Naive thymus-derived CD4-positive, alpha-beta T cell (primary cell): ENCODE results near the gene GDNF. TPM values are rescaled to one million over a fixed set of nuclear protein-coding genes. Genes with fewer than 3 reads are reported as not detected.
A peak's percentile ranks its signal among the peaks of the same experiment; 100 is the strongest.

ENCODE experiments used
- ATAC-seq: fragments of 150-1000 bp; cut with Tn5 transposase; 2 replicates; pipeline ENCODE4 v1.10.0; 2021; ENCODE audit warnings: mild to moderate bottlenecking, moderate library complexity
- CTCF ChIA-PET: fragments of 350-600 bp; sonication (Branson Sonifier 250); formaldehyde crosslinking; loops from one replicate; lab custom pipeline; 2021; ENCODE audit warnings: antibody characterized with exemption; lab: Charles Lee
- POLR2A ChIA-PET: fragments of 350-600 bp; sonication (Branson Sonifier 250); formaldehyde crosslinking; loops from one replicate; lab custom pipeline; 2021; ENCODE audit warnings: antibody characterized with exemption, inconsistent platforms; lab: Charles Lee
- DNase-seq, 9 donors: peaks; one replicate each; pipeline versions ENCODE4 v3.0.0 to v3.0.0-alpha.2; 2020 to 2022; ENCODE audit warnings: mixed read lengths in 1 of 9
- H3K27ac ChIP-seq: one replicate; pipeline ENCODE4 v1.7.0; 2013; ENCODE audit warnings: mild to moderate bottlenecking, low read depth, low read length, moderate library complexity
- H3K27me3 ChIP-seq, 2 donors: one replicate each; pipeline ENCODE4 v1.7.0; 2013; ENCODE audit warnings: low read length in 2 of 2, mild to moderate bottlenecking in 2 of 2, moderate library complexity in 2 of 2; ENCODE audit not compliant: control insufficient read depth in 2 of 2, insufficient read depth in 2 of 2
- H3K36me3 ChIP-seq, 3 experiments: 1 replicate in 2 of 3; 2 replicates in 1 of 3; pipeline ENCODE4 v1.7.0; 2013; ENCODE audit warnings: low read length in 3 of 3, mild to moderate bottlenecking in 3 of 3, moderate library complexity in 1 of 3; ENCODE audit not compliant: insufficient read depth in 3 of 3, control insufficient read depth in 2 of 3
- H3K4me1 ChIP-seq, 2 donors: one replicate each; pipeline ENCODE4 v1.7.0; 2013; ENCODE audit warnings: low read length in 2 of 2, mild to moderate bottlenecking in 2 of 2, moderate library complexity in 1 of 2; ENCODE audit not compliant: control insufficient read depth in 2 of 2, insufficient read depth in 2 of 2
- H3K4me3 ChIP-seq: 2 replicates; pipeline ENCODE4 v1.7.0; 2013; ENCODE audit warnings: mild to moderate bottlenecking, low read length
- H3K9me3 ChIP-seq, 3 experiments: 1 replicate in 2 of 3; 2 replicates in 1 of 3; pipeline ENCODE4 v1.7.0; 2013; ENCODE audit warnings: low read length in 3 of 3; ENCODE audit not compliant: control insufficient read depth in 2 of 3
- H3K27ac Mint-ChIP-seq, 9 donors: one replicate each; pipeline ENCODE4 v1.8.0; 2020 to 2022; ENCODE audit warnings: mixed read lengths in 9 of 9, mild to moderate bottlenecking in 8 of 9, moderate library complexity in 5 of 9, inconsistent platforms in 2 of 9
- H3K27me3 Mint-ChIP-seq, 5 donors: one replicate each; pipeline ENCODE4 v1.8.0; 2021 to 2022; ENCODE audit warnings: mixed read lengths in 5 of 5, mild to moderate bottlenecking in 1 of 5
- H3K36me3 Mint-ChIP-seq, 5 donors: one replicate each; pipeline ENCODE4 v1.8.0; 2020 to 2022; ENCODE audit warnings: mixed read lengths in 5 of 5, mild to moderate bottlenecking in 3 of 5, inconsistent platforms in 1 of 5
- H3K4me1 Mint-ChIP-seq, 7 donors: one replicate each; pipeline ENCODE4 v1.8.0; 2020 to 2022; ENCODE audit warnings: mixed read lengths in 7 of 7, mild to moderate bottlenecking in 3 of 7, inconsistent platforms in 1 of 7
- H3K4me3 Mint-ChIP-seq, 10 donors: one replicate each; pipeline ENCODE4 v1.8.0; 2020 to 2022; ENCODE audit warnings: mild to moderate bottlenecking in 10 of 10, mixed read lengths in 10 of 10, moderate library complexity in 6 of 10, inconsistent platforms in 2 of 10
- H3K9me3 Mint-ChIP-seq, 11 donors: one replicate each; pipeline ENCODE4 v1.8.0; 2020 to 2022; ENCODE audit warnings: mixed read lengths in 11 of 11, mild to moderate bottlenecking in 4 of 11, inconsistent platforms in 1 of 11, moderate library complexity in 1 of 11
- intact Hi-C, 2 donors: fragments of 100-400 bp; cut with micrococcal nuclease; formaldehyde crosslinking; loops; one replicate each; pipeline ENCODE4 v1.15.1; 2023
- polyA plus RNA-seq, 2 donors: library from polyadenylated mRNA; unstranded; fragments of 300-500 nt; fragmentation: Illumina TruSeq; gene quantifications; one replicate each; pipeline ENCODE4 v1.2.3, GENCODE V29; 2021
- total RNA-seq, 6 experiments: library from RNA in 5 of 6; stranded (reverse) in 5 of 6; gene quantifications; 1 replicate in 5 of 6; 2 replicates in 1 of 6; pipeline ENCODE4 v1.2.3 and lab custom pipeline; 2021 to 2026

GDNF gene
- total and polyA plus RNA-seq, 7 experiments from 2014 or later, result not detected

DNA sequence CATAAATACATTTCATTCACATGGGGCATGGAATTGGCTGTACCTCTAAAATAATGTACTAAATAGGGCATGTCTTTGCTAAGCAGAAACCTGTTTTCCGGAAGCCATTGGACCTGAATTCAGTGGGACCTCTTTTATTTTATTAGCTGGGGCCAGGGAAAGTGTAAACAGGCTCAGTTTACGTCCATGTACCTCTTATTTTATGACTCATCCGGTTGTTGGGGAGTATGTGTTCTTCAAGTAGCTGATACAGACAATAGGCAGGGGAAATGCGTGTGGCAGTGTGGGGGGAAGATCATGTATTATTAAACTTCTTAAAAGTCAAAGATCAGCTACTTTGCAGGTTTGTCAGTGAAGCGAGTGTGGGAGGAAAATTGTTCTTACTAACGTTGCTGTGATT lies 1.4 kb upstream of the GDNF start:
- Mint-ChIP-seq H3K36me3 (peaks cover 0 to 4% (median 0%) of the 10 kb centered on the region in 5 donors), H3K27me3 (peaks cover 65 to 79% (median 68%) of the 10 kb centered on the region in 5 donors), H3K27ac (no peak overlapping the region), H3K4me3 (no peak overlapping the region), H3K9me3 (peaks cover 0 to 5% (median 0%) of the 10 kb centered on the region in 11 donors), H3K4me1 (peaks cover 14 to 33% (median 25%) of the 10 kb centered on the region in 7 donors)
- H3K9me3 ChIP-seq, result no peaks in the 10 kb centered on the region
- H3K4me3 ChIP-seq, result no peak overlapping the region
- peaks cover 5 to 7% of the 10 kb centered on the region in 2 donors for H3K27me3 ChIP-seq
- H3K36me3 ChIP-seq, result no peaks in the 10 kb centered on the region
- ATAC-seq, result no peak
- intact Hi-C loops, result no loop called here
- POLR2A ChIA-PET, result no interaction called here
- H3K27ac ChIP-seq, result no peak overlapping the region
- no peak for DNase-seq
- peaks cover 0 to 4% of the 10 kb centered on the region in 2 donors for H3K4me1 ChIP-seq
- CTCF ChIA-PET, result no interaction called here

DNA sequence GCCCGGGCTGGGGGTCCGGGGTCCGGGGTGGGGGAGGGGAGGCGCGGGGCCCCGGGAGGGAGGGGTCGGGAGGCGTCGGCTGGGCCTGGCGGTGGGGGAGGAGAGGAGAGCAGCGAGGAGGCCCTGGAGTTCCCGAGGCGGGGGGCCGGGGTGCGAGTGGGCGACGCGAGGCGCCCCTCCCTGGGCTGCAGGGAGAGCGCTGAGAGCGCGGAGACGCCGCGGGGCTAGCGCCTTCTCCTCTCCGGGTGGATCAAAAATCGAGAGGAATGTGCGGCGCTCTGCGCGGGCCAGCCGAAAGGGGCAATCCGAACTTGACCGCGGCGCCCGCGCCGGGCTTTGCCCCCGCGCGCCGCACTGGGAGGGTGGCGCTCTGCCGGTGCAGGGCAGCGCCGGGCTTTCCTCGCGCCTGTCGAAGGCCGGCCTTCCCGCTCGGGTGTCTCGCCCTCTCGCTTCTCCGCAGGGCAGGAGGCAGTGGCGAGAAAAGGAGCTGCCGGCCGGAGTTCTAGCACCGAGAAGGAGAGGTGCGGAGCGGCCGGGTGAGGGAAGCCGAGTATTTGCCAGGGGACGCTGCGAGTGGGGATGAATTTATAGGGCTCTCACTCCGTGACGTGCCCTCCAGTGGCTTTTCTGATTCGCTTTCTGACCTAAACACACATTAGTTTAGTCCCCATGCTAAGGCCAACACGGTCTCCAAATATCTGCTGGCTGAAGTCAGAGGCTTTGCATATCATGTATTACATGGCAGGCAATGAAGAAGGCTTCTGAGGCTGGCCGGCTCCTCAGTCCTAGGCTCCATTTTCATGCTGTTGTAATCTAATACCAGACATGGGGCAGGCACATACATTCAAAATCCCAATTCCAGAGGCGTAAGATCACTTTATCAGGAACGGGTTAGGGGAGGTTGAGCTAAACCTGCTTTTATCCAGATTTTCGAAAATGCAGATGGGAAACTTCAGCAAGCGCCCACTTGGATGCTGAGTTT lies 503 bp upstream of the GDNF start:
- Histone ChIP-seq H3K27ac (no peak overlapping the region), H3K9me3 (no peaks in the 10 kb centered on the region), H3K4me3 (no peak overlapping the region), H3K36me3 (no peaks in the 10 kb centered on the region), H3K27me3 (peaks cover 5 to 7% of the 10 kb centered on the region in 2 donors), H3K4me1 (peaks cover 0 to 4% of the 10 kb centered on the region in 2 donors)
- DNase-seq (peak in 1 of 9 donors; percentile 26), ATAC-seq (no peak)
- ChIA-PET POLR2A (no interaction called here), CTCF (no interaction called here)
- Mint-ChIP-seq H3K27me3 (peaks cover 74 to 85% (median 76%) of the 10 kb centered on the region in 5 donors), H3K27ac (no peak overlapping the region), H3K4me1 (peaks cover 14 to 34% (median 27%) of the 10 kb centered on the region in 7 donors), H3K36me3 (peaks cover 0 to 4% (median 0%) of the 10 kb centered on the region in 5 donors), H3K4me3 (peak overlapping the region in 3 of 10 donors; percentile 4 to 51 (median 26)), H3K9me3 (peaks cover 0 to 5% (median 0%) of the 10 kb centered on the region in 11 donors)
- intact Hi-C loops, result no loop called here

DNA sequence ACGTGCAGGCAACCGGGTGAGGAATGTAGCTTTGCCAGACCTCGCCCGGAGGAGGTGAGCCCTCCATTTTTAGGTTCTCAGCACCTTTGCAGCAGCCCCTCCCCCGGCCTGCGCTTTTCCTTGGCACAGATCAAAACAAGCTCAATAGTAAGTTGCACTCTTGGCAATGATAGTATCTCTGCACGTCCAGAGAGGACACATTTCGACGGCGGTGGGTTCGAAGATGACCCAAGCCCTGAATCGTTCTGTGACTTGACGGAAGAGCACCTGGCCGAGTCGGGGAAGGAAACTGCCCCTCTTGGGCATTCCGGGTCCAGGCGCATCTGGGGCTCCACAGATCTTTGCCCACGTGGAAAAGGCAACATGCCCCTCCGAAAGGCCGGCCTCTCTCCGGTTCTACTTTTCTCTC lies 904 bp downstream of the GDNF start:
- Histone ChIP-seq H3K27me3 (peaks cover 5 to 7% of the 10 kb centered on the region in 2 donors), H3K9me3 (no peaks in the 10 kb centered on the region), H3K4me1 (peaks cover 0 to 4% of the 10 kb centered on the region in 2 donors), H3K4me3 (no peak overlapping the region), H3K36me3 (no peaks in the 10 kb centered on the region), H3K27ac (no peak overlapping the region)
- ChIA-PET CTCF (no interaction called here), POLR2A (no interaction called here)
- peak overlapping the region in 8 of 10 donors; percentile 21 to 77 (median 58) for H3K4me3 Mint-ChIP-seq
- H3K27ac Mint-ChIP-seq, result peak overlapping the region in 1 of 9 donors; percentile 29
- peaks cover 14 to 34% (median 29%) of the 10 kb centered on the region in 7 donors for H3K4me1 Mint-ChIP-seq
- peaks cover 0 to 8% (median 0%) of the 10 kb centered on the region in 11 donors for H3K9me3 Mint-ChIP-seq
- H3K27me3 Mint-ChIP-seq, result peaks cover 72 to 87% (median 77%) of the 10 kb centered on the region in 5 donors
- intact Hi-C loops, result loop anchor here (2.0 to 10.0 kb wide), 2 partner anchors 354 to 424 kb away; no protein-coding TSS in a partner anchor
- DNase-seq (no peak), ATAC-seq (no peak)
- H3K36me3 Mint-ChIP-seq, result peaks cover 0 to 4% (median 0%) of the 10 kb centered on the region in 5 donors

DNA sequence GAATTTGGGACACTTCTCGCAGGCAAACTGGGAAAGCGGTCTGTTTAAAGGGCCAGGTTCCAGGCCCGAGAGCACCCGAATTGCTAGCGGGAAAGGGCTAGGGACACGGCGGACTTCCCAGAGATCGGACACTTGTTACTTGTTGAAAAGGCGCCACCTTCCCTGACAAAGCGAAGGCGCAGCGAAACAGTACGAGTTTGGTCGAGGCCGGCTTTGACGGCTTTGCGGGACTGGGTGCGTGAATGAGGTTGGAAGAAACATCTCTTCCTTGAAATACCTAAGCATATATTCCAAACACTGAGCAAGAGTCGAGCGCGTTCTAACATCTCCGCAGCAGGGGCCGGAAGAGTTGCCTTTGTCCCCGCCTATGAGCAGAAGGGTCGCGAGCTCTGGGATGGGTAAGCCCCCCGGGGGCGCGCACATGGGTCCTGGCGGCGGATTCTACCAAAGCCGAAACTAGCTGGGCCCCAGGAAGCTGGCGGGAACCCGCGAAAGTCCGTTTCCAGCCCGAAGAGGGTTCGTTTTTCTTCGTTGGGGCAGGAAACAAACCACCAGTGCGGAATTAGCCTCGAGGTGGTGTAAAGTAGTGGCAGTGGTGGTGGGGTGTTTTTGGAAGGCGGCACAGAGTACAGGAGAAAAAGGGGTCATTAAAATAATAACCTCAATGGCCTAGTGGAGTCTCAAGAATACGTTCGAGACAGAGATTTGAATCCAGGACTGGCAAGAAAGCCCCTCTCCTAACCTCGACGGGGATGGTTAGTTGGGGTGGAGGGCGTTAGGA lies 1.5 kb downstream of the GDNF start:
- H3K27me3 Mint-ChIP-seq, result peaks cover 72 to 87% (median 77%) of the 10 kb centered on the region in 5 donors
- Histone ChIP-seq H3K27me3 (peaks cover 5 to 8% of the 10 kb centered on the region in 2 donors), H3K36me3 (no peaks in the 10 kb centered on the region), H3K9me3 (no peaks in the 10 kb centered on the region), H3K4me1 (peaks cover 0 to 4% of the 10 kb centered on the region in 2 donors), H3K4me3 (no peak overlapping the region), H3K27ac (no peak overlapping the region)
- no peak for DNase-seq
- intact Hi-C loops, result loop anchor here (2.0 to 10.0 kb wide), 2 partner anchors 354 to 424 kb away; no protein-coding TSS in a partner anchor
- peak overlapping the region; percentile 47 to 80 (median 69) for H3K4me3 Mint-ChIP-seq
- H3K4me1 Mint-ChIP-seq, result peaks cover 14 to 34% (median 29%) of the 10 kb centered on the region in 7 donors
- POLR2A ChIA-PET, result no interaction called here
- no peak for ATAC-seq
- CTCF ChIA-PET, result no interaction called here
- peaks cover 0 to 9% (median 0%) of the 10 kb centered on the region in 11 donors for H3K9me3 Mint-ChIP-seq
- peaks cover 0 to 4% (median 0%) of the 10 kb centered on the region in 5 donors for H3K36me3 Mint-ChIP-seq
- peak overlapping the region in 1 of 9 donors; percentile 5 for H3K27ac Mint-ChIP-seq

DNA sequence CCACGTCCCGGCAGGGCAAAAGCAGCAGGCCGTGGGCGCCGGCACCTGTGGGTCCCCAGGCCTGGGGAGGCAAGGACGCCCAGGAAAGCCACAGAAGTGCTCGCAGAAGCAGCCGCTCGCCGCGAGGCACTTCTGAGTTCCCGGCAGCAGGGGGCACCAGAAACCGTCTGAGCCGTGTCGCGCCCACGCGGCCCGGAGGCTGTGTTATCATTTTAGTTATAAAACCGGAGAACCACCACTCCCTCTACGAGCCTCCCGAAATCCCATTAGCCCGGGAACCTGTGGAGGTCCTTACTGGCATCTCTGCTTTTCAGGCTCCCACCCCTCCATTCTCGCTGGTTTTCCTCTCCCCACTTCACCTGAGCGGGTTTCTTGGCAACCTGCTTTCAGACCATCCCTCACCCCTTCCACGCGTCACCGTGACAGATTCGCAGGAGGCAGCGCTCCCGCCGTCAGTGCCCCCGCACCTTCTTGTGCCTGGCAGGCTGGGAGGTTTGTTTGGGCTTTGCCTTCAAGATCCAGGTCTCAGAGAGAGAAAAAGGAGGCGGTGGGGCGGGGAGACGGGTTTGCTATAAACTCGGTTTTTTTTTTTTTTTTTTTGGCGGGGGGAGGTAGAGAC lies 2.3 kb downstream of the GDNF start:
- H3K27me3 Mint-ChIP-seq, result peaks cover 76 to 89% (median 81%) of the 10 kb centered on the region in 5 donors
- H3K4me1 Mint-ChIP-seq, result peaks cover 14 to 34% (median 29%) of the 10 kb centered on the region in 7 donors
- peaks cover 0 to 4% (median 0%) of the 10 kb centered on the region in 5 donors for H3K36me3 Mint-ChIP-seq
- H3K27me3 ChIP-seq, result peaks cover 5 to 12% of the 10 kb centered on the region in 2 donors
- H3K4me3 Mint-ChIP-seq, result peak overlapping the region; percentile 47 to 80 (median 68)
- H3K4me1 ChIP-seq, result peaks cover 0 to 4% of the 10 kb centered on the region in 2 donors
- peak overlapping the region in 1 of 9 donors; percentile 5 for H3K27ac Mint-ChIP-seq
- intact Hi-C loops, result loop anchor here (1.0 to 10.0 kb wide), 3 partner anchors 355 to 423 kb away; no protein-coding TSS in a partner anchor
- H3K9me3 Mint-ChIP-seq, result peaks cover 0 to 9% (median 0%) of the 10 kb centered on the region in 11 donors
- CTCF ChIA-PET, result no interaction called here
- DNase-seq (peak in 5 of 9 donors; percentile 5 to 74 (median 8)), ATAC-seq (no peak)
- POLR2A ChIA-PET, result no interaction called here
- no peak overlapping the region for H3K4me3 ChIP-seq
- H3K9me3 ChIP-seq, result no peaks in the 10 kb centered on the region
- no peak overlapping the region for H3K27ac ChIP-seq
- no peaks in the 10 kb centered on the region for H3K36me3 ChIP-seq
